NCI-H2196 treated with DMSO at 0.1 percent for 48 hours (cell line): Measurements from ENCODE around the gene CUL7.
A peak's percentile ranks its signal among the peaks of the same experiment; 100 is the strongest.
"Not testable (repeated sequence)": the region's sequence is repeated elsewhere in the genome, so short reads cannot be mapped to it uniquely, and the experiment has no call there.

Source experiments
- DNase-seq: peaks from one replicate; lab custom pipeline; 2025; ENCODE audit not compliant: unreplicated experiment; lab: John Stamatoyannopoulos, UW

The CUL7 gene

DNA sequence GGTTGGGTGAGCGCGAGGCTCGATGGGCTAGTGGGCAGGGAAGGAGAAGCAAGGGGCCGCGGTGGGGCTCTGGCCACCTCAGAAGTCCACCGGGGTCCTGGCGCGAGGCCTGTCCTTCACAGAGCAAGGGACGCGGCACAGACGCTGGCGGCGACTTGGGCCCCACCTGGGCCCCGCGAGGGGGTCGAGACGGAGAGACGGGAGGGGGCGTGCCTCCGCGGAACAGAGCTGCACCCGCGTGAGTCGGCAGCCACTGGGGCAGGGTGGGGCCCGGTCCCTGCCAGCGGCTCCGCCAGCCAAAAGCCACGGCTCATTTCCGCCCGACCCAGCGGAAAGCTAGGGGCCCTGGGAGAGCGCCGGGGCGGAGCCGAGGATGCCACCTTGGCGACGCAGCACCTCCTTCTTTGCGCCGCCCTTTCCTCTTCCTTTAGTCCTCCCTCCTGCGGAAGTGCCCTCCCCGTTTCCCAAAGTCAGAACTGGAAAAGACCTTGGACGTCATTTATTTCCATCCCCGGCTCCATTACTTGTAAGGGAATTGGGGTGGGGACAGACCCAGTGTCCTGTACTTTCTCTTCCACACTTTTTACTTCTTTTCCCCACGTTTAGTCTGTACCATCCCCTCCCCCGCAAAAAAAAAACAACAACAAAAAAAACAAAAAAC, at the start of gene CUL7:
Gene CUL7 (minus strand): TSS at position 307 of the 661 bp plus-strand sequence. CDS start 1,063 bp downstream, outside the sequence.
- DNase-seq, result peak; percentile 92

DNA sequence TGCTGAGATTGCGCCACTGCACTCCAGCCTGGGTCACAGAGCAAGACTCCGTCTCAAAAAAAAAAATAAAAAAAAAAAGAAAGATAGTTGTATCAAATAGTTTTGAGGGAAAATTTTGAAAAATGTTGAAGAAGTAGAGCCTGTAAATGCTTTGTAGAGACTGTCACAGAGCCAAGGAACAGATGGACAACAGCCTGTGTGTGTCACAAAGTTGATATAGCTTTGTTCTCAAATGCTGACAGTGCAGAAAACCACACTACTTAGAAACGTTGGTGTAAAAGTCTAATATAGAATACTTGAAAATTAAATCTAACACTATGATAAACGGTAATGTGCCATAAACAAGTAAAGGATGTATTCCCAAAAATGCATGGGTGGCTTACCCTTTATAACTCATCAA, 47.8 kb upstream of the CUL7 start:
- DNase-seq, result no peak

DNA sequence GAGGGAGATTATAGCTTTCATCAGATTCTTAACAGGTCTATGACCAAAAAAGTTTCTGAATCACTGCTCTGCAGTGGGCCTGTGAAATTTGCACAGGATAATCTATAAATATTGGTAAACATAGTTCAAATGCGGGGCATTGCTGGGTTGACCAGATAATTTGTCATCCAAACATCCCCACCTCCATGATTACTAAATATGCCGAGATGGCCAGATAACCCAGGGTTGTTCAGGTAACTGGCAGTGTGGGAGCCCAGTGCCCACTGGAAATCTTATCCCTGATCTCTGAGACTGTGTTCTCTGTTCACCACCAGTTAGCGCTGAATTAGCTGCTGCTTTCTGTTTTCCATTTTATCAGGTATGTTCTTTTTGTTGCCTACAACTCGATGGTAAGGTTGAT, 43.9 kb upstream of the CUL7 start:
- DNase-seq, result no peak

DNA sequence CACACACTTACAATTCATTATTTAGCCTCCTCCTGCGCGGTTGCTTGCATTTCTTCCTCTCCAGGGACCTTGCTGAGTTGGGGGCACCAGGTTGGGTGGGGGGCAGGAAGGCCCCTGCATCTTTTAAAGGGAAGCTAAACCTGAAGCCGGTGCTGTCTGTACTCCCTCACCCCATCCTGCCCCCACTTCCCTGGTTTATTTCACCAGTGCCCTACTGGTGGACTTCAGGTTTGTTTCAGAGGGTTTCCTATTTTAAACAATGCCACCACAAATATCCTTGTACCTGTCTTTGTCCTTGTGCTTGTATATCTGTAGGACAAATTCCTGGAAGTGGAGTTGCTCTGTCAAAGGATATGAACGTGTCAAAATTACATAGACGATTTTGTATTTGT, 43.4 kb upstream of the CUL7 start:
- DNase-seq, result no peak

DNA sequence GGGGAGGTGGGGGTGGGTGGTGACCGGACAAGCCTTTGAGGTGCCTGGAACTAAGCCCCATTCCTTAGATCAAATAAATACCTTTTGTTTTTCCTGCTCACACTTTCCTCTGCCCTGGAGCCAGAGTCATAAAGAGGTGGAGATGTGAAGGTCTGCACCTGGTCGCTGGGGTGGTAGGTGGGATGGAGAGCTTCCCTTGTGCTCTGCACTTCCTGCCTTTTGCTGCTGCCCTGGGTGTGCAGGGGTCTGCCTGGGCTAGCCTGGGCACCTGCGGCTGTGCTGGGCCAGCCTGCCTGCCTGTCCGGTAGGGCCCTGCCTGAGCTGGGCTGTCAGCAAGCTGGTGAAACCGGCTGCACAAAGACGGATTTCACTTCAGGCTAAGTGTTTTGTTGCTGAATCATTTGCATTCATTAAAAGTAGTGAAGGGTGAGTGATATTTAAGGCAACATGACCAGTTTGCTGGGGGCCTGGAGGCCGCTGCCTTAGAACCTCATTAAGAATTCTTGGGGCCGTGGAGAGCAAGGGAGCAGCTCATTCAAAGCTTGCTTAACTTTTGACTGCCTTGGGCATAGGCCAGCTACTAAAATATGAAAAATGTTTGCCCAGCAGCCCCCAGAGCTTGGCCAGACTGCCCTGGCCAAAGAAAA, 42.9 kb upstream of the CUL7 start:
- no peak for DNase-seq

DNA sequence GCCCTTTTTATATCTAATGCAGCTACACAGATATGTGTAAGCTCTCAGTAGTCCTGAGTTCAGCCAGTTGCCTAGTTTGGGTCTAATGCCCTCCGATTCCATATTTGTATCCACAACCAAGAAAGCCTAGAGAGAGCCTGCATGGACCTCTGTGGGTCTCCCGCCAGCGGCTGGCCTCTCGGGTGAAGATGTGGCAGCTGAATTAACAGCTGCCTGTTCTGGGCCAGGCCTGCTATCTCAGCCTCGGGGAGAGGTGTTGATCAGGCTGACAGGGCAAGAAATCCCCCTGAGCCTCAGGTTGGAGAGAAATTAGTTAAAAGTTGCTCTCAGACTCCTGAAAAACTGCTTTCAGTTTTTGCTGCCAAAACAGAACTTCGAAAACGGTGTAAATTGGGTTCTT, 42.3 kb upstream of the CUL7 start:
- no peak for DNase-seq

DNA sequence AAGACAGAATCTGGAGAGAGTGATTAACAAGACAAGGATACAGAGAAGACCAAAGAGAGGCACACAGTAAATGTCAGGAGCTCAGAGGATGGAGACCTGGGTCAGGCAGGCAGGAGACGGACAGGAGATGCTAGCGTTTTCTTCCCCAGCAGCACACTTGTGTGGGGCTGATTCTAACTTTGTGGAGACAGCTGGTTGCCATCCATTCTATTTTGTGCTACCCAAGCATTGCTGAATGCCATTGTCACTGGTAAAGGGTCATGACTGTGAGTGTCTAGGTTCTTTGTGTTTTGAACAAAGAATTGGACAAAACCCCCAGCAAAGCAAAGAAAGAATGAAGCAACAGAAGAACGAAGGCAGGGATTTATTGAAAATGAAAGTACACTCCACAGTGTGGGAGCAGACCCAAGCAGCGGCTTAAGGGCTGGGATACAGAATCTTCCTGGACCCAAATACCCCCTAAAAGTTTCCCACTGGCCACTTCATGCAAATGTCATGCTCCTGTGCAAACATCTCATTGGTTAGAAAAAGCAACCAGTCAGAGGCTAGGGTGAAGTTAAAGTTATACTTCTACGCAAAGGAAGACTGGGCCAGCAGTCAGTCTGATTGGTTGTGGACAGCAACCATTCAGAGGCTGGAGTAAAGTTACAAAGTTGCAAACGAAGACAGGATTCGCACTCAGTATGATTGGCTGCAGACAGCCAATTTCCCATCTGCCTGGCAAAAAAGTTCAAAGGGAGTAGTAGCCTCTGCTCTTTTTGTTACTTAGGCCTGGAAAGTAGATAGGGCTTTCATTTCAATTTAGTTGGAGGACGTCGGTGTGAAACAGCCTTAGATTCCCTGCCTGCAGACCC, 40.0 kb upstream of the CUL7 start:
- DNase-seq, result no peak

DNA sequence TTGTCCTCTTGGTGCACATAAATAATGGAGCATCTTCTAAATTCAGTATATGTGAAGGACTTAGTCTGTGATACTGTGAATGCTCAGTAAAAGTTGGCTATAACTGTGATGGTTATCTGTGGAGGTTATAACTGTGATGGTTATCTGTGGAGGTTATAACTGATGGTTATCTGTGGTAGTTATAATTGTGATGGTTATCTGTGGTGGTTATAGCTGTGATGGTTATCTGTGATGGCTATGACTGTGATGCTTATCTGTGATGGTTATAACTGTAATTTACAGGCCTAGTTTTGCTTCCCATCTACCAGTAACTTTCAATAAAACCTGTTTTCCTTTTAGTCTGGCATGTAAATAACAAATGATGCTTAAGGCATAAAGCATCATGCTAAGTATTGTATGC, 39.0 kb upstream of the CUL7 start:
- no peak for DNase-seq

DNA sequence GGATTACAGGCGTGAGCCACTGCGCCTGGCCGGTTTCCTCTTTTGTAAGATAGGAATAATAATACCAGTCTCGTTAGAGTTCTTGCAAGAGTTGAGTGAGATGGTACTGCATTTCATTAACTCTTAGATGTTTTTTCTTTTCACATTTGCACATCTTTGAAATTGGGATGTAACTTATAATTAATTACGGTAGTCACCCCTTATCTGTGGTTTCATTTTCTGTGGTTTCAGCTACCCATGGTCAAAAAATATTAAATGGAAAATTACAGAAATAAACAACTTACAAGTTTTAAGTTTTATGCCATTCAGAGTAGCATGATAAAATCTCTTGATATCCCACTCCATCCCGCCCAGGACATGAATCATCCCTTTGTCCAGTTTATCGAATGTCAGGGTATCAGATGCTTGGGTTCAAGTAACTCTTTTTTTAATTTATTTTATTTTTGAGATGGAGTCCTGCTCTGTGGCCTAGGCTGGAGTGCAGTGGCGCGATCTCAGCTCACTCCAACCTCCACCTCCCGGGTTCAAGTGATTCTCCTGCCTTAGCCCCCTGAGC, 37.9 kb upstream of the CUL7 start:
- DNase-seq, result no peak

DNA sequence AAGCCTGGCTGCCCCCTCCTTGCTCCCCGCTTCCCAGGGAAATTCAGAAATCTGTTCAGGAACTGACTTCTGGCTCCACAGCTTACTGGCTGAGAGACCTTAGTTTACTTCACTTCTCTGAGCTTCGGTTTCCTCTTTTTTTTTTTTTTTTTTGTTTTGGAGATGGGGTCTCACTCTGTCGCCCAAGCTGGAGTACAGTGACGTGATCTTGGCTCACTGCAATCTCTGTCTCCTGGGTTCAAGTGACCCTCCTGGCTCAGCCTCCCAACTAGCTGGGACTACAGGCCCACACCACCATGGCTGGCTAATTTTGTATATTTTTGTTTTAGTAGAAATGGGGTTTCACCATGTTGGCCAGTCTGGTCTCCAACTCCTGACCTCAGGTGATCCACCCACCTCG, 37.4 kb upstream of the CUL7 start:
- DNase-seq, result no peak

DNA sequence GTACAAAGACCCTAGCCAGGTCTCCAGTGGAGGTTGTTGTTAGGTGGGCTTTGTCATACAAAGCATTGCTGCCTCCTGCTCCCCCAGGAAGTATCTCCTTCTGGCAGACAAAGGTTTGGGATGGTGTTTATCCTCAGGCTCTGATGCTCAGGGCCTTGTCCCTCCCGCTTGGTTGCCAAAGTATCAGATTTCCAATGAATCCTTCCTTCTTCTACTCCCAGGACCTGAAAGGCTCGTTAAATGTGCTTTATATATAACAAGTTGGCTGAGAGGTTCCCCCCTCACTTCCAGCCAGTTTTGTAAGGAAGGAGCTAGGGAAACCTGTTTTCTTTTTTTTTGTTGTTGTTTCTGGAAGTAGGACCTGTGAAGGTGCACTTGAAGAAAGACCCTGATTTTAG, 36.9 kb upstream of the CUL7 start:
- DNase-seq, result no peak

DNA sequence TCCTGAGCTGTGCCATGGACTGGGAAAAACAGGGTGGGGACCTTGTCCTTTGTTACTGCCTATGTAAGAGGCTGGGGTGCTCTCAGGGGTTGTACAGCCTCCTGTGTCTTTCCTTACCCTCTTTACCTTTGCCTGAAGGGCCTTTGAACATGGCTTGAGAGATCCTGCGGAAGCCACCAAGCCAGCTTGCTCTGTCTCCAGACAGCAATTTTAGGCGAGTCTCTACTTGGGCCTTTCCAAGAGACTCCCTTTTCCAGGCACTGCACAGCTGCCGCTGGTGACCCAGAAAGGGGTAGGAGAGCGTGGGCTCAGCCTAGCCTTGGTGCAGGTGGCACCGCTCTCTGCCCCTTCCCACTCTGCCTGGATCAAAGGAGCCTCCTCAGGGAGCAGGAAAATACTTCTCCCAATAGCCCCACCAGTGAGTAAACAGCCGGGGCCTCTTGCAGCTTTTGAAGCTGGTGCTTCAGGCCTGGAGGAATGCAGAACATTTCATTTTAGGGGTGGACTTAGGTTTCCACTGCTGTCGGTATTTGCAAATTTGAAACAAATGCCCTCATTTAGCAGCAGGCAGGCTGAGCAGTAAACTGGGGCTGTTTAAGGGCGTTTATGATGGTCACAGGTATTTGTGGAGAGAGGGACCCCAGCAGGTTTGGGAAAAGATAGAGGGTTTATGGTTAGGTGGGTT, 36.4 kb upstream of the CUL7 start:
- no peak for DNase-seq

DNA sequence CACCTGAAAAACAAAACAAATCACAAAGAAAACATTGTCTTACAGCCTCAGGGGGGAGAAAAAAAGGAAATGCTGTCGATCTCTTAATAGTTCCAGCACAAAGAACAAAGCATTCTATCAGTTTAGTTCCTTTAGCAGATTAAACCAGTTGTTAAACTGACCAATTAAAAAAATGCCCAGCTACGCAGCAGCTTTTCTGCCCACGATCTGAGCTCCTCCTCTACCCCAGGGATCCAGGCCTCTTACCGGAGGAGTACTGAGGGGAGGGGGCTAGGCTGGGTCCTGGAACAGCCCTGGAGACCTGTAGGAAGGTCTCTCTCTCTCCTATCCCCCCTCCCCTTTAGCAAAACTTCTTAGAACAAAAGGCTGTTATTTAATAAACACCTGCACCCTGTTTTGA, 35.8 kb upstream of the CUL7 start:
- DNase-seq, result no peak

DNA sequence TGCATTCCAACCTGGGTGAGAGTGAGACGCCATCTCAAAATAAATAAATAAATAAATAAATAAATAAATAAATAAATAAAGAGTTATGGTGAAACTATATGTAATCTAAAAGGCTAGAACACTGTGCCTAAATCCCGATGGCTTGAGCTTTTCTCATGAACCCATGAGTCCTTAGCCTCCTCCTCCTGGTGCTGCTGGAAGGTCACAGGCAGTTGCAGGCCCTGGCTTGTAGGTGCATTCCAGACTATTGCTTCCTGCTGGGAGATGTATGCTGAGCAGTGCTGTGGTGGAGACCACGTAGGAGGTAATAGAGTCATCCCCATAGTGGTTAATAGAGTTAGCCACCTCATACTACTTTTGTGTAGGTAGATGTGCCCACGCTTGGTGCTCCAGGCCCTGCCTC, 35.0 kb upstream of the CUL7 start:
- no peak for DNase-seq

DNA sequence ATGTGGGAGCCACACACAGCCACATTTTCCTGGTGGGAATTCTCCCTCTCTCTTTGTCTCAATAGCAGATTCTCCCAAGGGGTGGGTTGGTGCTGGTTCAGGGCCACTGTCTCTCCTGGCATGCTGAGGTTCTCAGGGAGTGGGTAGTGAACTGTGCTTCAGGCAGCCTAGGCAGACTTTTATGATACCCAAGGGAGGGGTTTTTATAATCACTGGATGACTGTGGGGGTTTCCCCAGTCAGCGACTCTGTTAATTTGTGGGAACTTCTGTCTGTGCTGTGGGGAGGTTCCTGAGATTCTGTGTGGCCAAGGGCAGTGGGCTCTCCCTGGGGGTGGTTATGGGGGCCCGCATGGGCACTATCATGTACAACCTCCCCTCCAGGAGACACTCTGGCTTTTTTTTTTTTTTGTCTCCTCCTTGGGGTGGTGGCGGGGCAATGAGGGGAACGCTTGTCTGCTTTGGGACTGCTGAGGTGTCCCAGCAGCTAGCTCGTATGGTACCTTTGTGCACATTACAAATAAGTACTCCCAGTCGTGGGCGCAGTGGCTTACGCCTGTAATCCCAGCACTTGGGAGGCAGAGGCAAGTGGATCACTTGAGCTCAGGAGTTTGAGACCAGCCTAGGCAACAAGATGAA, 32.5 kb upstream of the CUL7 start:
- DNase-seq, result no peak

DNA sequence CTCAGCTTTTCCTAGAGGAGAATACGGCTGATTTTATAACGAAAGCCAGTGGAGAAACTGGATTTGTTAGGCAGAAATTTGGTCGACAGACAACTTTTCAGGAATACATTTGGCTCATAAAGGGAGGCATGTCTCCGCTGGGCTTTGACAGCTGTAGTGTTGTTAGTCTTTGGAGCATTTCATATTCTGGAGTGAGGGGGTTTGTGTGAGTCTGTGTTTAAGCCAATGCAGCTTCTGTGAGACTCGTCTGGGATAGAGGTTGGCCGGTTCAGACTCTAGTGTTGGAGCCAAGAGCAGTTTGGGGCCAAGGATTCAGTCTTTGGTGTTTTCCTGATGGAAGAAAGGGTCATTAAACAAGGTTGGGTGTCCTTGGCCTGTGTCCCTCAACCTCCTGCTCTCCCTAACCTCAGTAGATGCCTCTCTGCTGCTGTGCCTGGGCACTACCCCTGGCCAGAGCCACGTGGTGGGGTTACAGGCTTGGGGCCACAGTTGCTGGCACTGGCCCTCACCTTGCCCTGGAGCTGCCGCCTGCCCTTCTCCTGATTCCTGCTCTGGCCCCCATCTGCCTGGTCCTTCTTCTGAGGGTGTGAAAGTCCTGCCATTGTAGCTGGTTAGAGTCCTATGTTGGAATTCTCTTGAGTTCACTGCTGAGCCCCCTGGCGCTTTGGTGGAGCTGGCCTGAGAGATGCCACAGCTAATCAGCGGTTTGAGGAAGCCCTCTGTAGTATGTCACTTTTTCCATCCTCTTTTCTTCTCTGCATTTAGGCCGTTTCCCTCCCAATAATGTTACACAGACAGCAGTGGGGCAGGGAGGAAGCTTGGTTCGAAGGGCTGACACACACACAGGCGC, 29.4 kb upstream of the CUL7 start:
- no peak for DNase-seq

DNA sequence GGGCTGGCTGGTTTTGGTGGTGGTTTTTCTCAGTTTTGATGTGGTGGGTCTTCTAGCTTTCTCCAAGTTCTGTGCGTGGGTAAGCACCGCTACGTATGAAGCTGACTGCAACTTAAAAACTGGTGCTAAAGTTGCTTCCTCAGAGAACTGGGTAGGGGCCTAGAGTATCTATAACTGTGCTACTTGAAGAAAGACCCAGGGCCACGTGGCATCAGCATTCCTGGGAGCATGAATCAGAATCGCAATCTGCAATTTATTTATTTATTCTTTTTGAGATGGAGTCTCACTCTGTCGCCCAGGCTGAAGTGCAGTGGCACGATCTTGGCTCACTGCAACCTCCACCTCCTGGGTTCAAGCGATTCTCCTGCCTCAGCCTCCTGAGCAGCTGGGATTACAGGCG, 28.3 kb upstream of the CUL7 start:
- not testable (repeated sequence) for DNase-seq

DNA sequence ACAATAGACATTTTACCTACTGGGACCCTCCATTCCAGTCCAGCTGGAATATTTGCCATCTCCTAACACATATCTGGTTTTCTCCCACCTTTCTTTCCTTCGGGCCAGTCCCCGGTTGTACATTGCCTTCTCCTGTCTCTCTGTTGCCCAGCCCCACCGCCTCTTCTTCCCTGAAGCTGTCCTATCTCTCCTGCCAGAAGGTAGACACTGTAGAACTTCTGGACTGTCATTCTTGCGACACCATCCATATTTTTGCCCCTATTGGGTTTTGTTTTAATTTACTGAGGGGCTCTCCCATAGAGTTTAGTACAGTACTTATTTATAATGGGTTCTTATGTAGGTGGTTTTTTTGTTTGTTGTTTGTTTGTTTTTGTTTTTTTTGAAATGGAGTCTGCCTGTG, 27.4 kb upstream of the CUL7 start:
- no peak for DNase-seq

DNA sequence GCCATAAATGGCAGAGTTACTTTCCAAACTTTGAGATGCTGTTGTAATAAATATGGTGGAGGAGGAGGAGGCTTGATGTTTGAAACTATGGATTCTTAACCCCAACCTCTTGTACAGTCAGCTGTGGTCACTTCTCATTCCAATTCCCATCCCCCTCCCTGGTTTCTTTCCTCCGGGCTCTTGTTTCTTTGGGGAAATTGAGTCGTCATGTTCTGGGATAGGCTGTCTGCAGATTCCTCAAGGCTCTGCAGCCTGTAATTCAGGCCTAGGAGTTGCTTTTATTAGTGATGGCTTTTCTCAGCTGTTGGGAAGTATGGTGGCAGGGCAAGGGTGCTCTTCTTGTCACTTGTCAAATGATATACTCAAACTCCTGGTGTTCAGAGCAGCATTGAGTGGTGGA, 25.0 kb upstream of the CUL7 start:
- DNase-seq, result no peak

DNA sequence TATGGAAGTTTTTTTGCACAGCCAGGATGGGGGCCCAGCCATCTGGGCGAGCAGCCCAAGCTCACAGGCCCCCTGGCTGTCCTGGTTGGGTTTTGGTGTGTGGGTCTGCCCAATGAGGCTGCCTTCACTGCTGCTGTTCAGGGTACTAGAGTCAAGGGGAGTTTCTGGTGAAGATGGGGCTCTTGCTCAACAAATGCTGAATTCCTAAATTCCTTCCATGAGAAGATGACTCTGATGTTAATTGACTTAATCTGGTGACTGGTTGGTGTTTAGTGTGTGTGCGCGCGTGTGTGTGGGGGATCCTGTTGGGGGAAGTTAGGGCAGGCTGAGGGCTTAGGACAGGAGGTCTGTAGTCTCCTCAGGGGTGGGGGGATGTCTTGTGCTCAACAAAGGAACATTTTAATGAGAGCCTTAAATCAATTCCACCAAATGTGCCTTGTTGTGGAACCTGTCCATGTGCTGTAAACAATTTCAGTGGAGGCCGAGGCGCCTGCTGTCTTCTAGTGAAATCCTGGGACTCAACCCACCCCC, 24.4 kb upstream of the CUL7 start:
- no peak for DNase-seq
